HepG2 (cell line): ENCODE measurements around the gene SRRT. TPM values are rescaled to one million over a fixed set of nuclear protein-coding genes. Genes with fewer than 3 reads are reported as not detected.

ENCODE experiments used
- ERF ChIP-seq: IDR thresholded peaks from 2 replicates; pipeline ENCODE4 v1.6.1; 2018; ENCODE audit warnings: missing biosample characterization, missing genetic modification reagents
- KLF15 ChIP-seq: sonication (generic); formaldehyde crosslinking; IDR thresholded peaks from 2 replicates; pipeline ENCODE4 v1.8.1; 2023; ENCODE audit warnings: borderline replicate concordance, mild to moderate bottlenecking, inconsistent platforms, missing genetic modification reagents, mixed read lengths
- KLF6 ChIP-seq: IDR thresholded peaks from 2 replicates; pipeline ENCODE4 v1.8.0; 2016; ENCODE audit warnings: missing biosample characterization, missing genetic modification reagents
- MYC ChIP-seq: sonication (generic); formaldehyde crosslinking; IDR thresholded peaks from 2 replicates; pipeline ENCODE4 v1.9.0; 2021; ENCODE audit warnings: missing genetic modification reagents, borderline replicate concordance
- PHF21A ChIP-seq: sonication (generic); formaldehyde crosslinking; IDR thresholded peaks from 2 replicates; pipeline ENCODE4 v1.5.0; 2020; ENCODE audit warnings: mild to moderate bottlenecking, missing genetic modification reagents
- SIX4 ChIP-seq: sonication (generic); formaldehyde crosslinking; IDR thresholded peaks from 2 replicates; pipeline ENCODE4 v1.4.0; 2020; ENCODE audit warnings: missing genetic modification reagents
- ZNF225 ChIP-seq: sonication (generic); formaldehyde crosslinking; IDR thresholded peaks from 2 replicates; pipeline ENCODE4 v1.4.0; 2020; ENCODE audit warnings: mild to moderate bottlenecking, missing genetic modification reagents
- ZNF614 ChIP-seq: IDR thresholded peaks from 2 replicates; pipeline ENCODE4 v1.6.1; 2018; ENCODE audit warnings: missing biosample characterization, missing genetic modification reagents, inconsistent platforms, borderline replicate concordance
- ZNF800 ChIP-seq: sonication (generic); formaldehyde crosslinking; IDR thresholded peaks from 2 replicates; pipeline ENCODE4 v1.4.0; 2020; ENCODE audit warnings: missing genetic modification reagents
- polyA plus RNA-seq, 8 experiments: library from polyadenylated mRNA; depleted of rRNA in 3 of 8; stranded (reverse) in 7 of 8; unstranded in 1 of 8; fragments of >200 nt; fragmentation: Illumina TruSeq in 4 of 8; extraction: Trizol in 4 of 8; gene quantifications; 2 replicates each; pipeline versions ENCODE4 v1.2.1 to v1.2.3, GENCODE V29; 2011 to 2016; ENCODE audit warnings: low read depth in 4 of 8, missing spikeins in 1 of 8, mixed read lengths in 1 of 8; ENCODE audit not compliant: insufficient read depth in 1 of 8
- total RNA-seq, 5 experiments: library from RNA; depleted of rRNA; stranded (reverse); fragments of >200 nt; fragmentation: Illumina TruSeq; extraction: Trizol; gene quantifications; 2 replicates each; pipeline ENCODE4 v1.2.3, GENCODE V29; 2016; ENCODE audit warnings: low read depth in 1 of 5
- TF ChIP-seq, protein P1 (sequence below): sonication (generic); formaldehyde crosslinking; conservative IDR thresholded peaks from 2 replicates; pipeline ENCODE4 v1.4.0; 2020; ENCODE audit warnings: missing genetic modification reagents
- TF ChIP-seq, protein P2 (sequence below): IDR thresholded peaks from 2 replicates; pipeline ENCODE4 v1.6.1; 2012; ENCODE audit warnings: inconsistent platforms
- TF ChIP-seq, protein P3 (sequence below), 2 experiments: sonication (generic) in 1 of 2; formaldehyde crosslinking in 1 of 2; IDR thresholded peaks; 2 replicates each; pipeline versions ENCODE4 v1.4.0 to v1.6.1; 2018 to 2020; ENCODE audit warnings: missing genetic modification reagents in 2 of 2, borderline replicate concordance in 1 of 2, low read depth in 1 of 2, mild to moderate bottlenecking in 1 of 2, missing biosample characterization in 1 of 2
- TF ChIP-seq, protein P4 (sequence below): sonication (generic); formaldehyde crosslinking; IDR thresholded peaks from 2 replicates; pipeline ENCODE4 v1.4.0; 2020; ENCODE audit warnings: missing genetic modification reagents

Gene SRRT
- total and polyA plus RNA-seq, 2 of the 13 experiments (the other 11 are each of a cell fraction or from before 2014, with no cell fraction given): 26.2 to 106 TPM

GRCh38 chr7:100827330-100828226 lies 47.3 kb upstream of the SRRT start, which contains the start of gene EPHB4 (continued):
- TF ChIP-seq, protein P1, sequence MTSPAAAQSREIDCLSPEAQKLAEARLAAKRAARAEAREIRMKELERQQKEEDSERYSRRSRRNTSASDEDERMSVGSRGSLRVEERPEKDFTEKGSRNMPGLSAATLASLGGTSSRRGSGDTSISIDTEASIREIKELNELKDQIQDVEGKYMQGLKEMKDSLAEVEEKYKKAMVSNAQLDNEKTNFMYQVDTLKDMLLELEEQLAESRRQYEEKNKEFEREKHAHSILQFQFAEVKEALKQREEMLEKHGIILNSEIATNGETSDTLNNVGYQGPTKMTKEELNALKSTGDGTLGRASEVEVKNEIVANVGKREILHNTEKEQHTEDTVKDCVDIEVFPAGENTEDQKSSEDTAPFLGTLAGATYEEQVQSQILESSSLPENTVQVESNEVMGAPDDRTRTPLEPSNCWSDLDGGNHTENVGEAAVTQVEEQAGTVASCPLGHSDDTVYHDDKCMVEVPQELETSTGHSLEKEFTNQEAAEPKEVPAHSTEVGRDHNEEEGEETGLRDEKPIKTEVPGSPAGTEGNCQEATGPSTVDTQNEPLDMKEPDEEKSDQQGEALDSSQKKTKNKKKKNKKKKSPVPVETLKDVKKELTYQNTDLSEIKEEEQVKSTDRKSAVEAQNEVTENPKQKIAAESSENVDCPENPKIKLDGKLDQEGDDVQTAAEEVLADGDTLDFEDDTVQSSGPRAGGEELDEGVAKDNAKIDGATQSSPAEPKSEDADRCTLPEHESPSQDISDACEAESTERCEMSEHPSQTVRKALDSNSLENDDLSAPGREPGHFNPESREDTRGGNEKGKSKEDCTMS (CRISPR knock-in tag): no peak; the same call in 1 of the 2 replicates
- TF ChIP-seq, protein P2, sequence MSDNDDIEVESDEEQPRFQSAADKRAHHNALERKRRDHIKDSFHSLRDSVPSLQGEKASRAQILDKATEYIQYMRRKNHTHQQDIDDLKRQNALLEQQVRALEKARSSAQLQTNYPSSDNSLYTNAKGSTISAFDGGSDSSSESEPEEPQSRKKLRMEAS: peak; percentile 46
- TF ChIP-seq KLF6 (CRISPR knock-in tag) (peak; percentile 27; the same call in 1 of the 2 replicates), ERF (CRISPR knock-in tag) (peak; percentile 73; the same call in 1 of the 2 replicates), ZNF225 (CRISPR knock-in tag) (0 out of 2 replicates have a peak, but pooled peaks have one; percentile 17), ZNF614 (CRISPR knock-in tag) (peak; percentile 42; the same call in 1 of the 2 replicates), PHF21A (CRISPR knock-in tag) (peak; percentile 57), MYC (CRISPR knock-in tag) (peak; percentile 65; the same call in 1 of the 2 replicates), ZNF800 (CRISPR knock-in tag) (peak; percentile 87), SIX4 (CRISPR knock-in tag) (peak; percentile 79; the same call in 1 of the 2 replicates), KLF15 (peak; percentile 45; the same call in 1 of the 2 replicates)
- TF ChIP-seq, protein P3, sequence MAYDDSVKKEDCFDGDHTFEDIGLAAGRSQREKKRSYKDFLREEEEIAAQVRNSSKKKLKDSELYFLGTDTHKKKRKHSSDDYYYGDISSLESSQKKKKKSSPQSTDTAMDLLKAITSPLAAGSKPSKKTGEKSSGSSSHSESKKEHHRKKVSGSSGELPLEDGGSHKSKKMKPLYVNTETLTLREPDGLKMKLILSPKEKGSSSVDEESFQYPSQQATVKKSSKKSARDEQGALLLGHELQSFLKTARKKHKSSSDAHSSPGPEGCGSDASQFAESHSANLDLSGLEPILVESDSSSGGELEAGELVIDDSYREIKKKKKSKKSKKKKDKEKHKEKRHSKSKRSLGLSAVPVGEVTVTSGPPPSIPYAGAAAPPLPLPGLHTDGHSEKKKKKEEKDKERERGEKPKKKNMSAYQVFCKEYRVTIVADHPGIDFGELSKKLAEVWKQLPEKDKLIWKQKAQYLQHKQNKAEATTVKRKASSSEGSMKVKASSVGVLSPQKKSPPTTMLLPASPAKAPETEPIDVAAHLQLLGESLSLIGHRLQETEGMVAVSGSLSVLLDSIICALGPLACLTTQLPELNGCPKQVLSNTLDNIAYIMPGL (CRISPR knock-in tag; IDR thresholded peaks at IDR 0.05; ENCODE audit: borderline replicate concordance in 1 of 2, low read depth in 1 of 2): peak; percentile 87 to 88; a peak in 3 of 4 replicates
- TF ChIP-seq, protein P4, sequence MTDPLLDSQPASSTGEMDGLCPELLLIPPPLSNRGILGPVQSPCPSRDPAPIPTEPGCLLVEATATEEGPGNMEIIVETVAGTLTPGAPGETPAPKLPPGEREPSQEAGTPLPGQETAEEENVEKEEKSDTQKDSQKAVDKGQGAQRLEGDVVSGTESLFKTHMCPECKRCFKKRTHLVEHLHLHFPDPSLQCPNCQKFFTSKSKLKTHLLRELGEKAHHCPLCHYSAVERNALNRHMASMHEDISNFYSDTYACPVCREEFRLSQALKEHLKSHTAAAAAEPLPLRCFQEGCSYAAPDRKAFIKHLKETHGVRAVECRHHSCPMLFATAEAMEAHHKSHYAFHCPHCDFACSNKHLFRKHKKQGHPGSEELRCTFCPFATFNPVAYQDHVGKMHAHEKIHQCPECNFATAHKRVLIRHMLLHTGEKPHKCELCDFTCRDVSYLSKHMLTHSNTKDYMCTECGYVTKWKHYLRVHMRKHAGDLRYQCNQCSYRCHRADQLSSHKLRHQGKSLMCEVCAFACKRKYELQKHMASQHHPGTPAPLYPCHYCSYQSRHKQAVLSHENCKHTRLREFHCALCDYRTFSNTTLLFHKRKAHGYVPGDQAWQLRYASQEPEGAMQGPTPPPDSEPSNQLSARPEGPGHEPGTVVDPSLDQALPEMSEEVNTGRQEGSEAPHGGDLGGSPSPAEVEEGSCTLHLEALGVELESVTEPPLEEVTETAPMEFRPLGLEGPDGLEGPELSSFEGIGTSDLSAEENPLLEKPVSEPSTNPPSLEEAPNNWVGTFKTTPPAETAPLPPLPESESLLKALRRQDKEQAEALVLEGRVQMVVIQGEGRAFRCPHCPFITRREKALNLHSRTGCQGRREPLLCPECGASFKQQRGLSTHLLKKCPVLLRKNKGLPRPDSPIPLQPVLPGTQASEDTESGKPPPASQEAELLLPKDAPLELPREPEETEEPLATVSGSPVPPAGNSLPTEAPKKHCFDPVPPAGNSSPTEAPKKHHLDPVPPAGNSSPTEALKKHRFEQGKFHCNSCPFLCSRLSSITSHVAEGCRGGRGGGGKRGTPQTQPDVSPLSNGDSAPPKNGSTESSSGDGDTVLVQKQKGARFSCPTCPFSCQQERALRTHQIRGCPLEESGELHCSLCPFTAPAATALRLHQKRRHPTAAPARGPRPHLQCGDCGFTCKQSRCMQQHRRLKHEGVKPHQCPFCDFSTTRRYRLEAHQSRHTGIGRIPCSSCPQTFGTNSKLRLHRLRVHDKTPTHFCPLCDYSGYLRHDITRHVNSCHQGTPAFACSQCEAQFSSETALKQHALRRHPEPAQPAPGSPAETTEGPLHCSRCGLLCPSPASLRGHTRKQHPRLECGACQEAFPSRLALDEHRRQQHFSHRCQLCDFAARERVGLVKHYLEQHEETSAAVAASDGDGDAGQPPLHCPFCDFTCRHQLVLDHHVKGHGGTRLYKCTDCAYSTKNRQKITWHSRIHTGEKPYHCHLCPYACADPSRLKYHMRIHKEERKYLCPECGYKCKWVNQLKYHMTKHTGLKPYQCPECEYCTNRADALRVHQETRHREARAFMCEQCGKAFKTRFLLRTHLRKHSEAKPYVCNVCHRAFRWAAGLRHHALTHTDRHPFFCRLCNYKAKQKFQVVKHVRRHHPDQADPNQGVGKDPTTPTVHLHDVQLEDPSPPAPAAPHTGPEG (CRISPR knock-in tag): no peak
